AG04449 (cell line): ENCODE data around the gene WNK2.

Experiments
- CTCF ChIA-PET: fragments of 350-600 bp; formaldehyde crosslinking; extraction: SDS; loops from one replicate; lab custom pipeline; 2021; ENCODE audit warnings: antibody characterized with exemption; lab: Yijun Ruan, JAX
- POLR2A ChIA-PET: fragments of 400-600, 350-600 bp; formaldehyde crosslinking; extraction: SDS; loops from one replicate; lab custom pipeline; 2020; ENCODE audit warnings: antibody characterized with exemption, inconsistent platforms; lab: Yijun Ruan, JAX
- DNase-seq: peaks from one replicate; pipeline ENCODE4 v3.0.0-alpha.2; 2010; ENCODE audit warnings: low read depth, low spot score
- H3K4me3 ChIP-seq: 2 replicates; pipeline ENCODE4 v1.5.1; 2011; ENCODE audit warnings: low read depth, mild to moderate bottlenecking, control low read depth, low read length
- TF ChIP-seq, protein P1 (sequence below): IDR thresholded peaks from one replicate; pipeline ENCODE4 v1.5.1; 2011; ENCODE audit warnings: mild to moderate bottlenecking, moderate library complexity, low read length, control low read depth, inconsistent platforms; ENCODE audit not compliant: insufficient read depth; ENCODE audit errors: missing control alignments

The WNK2 gene

DNA sequence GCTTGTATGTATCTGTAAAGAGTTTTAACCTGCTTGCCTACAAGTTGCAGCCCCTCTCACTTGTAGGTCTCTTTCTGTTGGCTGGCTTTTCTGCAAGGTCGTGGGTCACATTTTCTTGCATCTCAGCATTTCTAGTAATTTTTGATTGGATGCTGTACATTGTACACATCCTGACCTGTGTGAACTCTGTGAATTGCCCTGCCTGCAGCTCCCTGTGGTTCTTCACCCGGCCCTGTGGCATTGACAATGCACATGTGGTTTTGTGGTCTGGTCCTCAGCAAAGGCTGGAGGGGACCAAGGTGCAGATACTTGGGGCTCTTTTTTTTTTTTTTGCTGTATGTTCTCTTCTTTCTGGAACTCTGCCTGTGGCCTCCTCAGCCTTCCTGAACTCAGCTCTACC is 53.6 kb downstream of the WNK2 start:
- no peak for DNase-seq
- TF ChIP-seq, protein P1, sequence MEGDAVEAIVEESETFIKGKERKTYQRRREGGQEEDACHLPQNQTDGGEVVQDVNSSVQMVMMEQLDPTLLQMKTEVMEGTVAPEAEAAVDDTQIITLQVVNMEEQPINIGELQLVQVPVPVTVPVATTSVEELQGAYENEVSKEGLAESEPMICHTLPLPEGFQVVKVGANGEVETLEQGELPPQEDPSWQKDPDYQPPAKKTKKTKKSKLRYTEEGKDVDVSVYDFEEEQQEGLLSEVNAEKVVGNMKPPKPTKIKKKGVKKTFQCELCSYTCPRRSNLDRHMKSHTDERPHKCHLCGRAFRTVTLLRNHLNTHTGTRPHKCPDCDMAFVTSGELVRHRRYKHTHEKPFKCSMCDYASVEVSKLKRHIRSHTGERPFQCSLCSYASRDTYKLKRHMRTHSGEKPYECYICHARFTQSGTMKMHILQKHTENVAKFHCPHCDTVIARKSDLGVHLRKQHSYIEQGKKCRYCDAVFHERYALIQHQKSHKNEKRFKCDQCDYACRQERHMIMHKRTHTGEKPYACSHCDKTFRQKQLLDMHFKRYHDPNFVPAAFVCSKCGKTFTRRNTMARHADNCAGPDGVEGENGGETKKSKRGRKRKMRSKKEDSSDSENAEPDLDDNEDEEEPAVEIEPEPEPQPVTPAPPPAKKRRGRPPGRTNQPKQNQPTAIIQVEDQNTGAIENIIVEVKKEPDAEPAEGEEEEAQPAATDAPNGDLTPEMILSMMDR = no peak
- POLR2A ChIA-PET = no interaction called here

GRCh38 chr9:93238953-93239925 is 55.3 kb downstream of the WNK2 start:
- TF ChIP-seq, protein P1 = no peak
- DNase-seq = no peak
- ChIA-PET CTCF (no interaction called here), POLR2A (no interaction called here)
- H3K4me3 ChIP-seq = no peak overlapping the region

More for the DNA sequence above, 53.6 kb downstream of the WNK2 start:
- H3K4me3 ChIP-seq = no peak overlapping the region
- CTCF ChIA-PET = no interaction called here

- TF ChIP-seq, protein P1 = no peak
- POLR2A ChIA-PET = no interaction called here
- CTCF ChIA-PET = no interaction called here
- no peak overlapping the region for H3K4me3 ChIP-seq
- no peak for DNase-seq
Measured at GRCh38 chr9:93240891-93241334, 57.0 kb downstream of the WNK2 start.

DNA sequence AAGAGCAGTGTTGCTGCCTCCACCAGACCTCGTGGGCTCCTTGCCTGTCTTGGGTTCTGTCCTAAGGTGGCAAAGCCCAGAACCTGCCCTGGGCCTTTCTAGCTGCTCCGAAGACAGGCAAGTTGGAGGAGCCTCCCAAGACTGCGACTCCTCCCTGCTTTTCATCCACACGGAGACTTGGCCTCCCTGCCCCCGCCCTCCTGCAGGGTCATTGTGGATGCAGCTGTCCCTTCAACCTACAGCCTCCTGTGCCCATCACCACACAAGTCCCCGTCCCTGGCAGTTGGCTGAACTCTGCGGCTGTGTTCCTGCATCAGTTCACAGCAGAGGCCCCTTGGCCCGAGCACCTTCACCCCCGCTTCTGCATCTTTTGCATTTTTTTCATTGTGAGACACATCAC is 59.2 kb downstream of the WNK2 start:
- CTCF ChIA-PET = no interaction called here
- TF ChIP-seq, protein P1 = no peak
- no peak overlapping the region for H3K4me3 ChIP-seq
- no peak for DNase-seq
- POLR2A ChIA-PET = no interaction called here

GRCh38 chr9:93244101-93244500 is 60.2 kb downstream of the WNK2 start:
- ChIA-PET CTCF (no interaction called here), POLR2A (no interaction called here)
- no peak overlapping the region for H3K4me3 ChIP-seq
- TF ChIP-seq, protein P1 = no peak
- no peak for DNase-seq
